DMS79 (cell line): ENCODE data around the gene OR56B4.
"Not testable (repeated sequence)": the region's sequence is repeated elsewhere in the genome, so short reads cannot be mapped to it uniquely, and the experiment has no call there.

Experiments
- DNase-seq: peaks from one replicate; lab custom pipeline; 2025; lab: John Stamatoyannopoulos, UW

Gene OR56B4, protein sequence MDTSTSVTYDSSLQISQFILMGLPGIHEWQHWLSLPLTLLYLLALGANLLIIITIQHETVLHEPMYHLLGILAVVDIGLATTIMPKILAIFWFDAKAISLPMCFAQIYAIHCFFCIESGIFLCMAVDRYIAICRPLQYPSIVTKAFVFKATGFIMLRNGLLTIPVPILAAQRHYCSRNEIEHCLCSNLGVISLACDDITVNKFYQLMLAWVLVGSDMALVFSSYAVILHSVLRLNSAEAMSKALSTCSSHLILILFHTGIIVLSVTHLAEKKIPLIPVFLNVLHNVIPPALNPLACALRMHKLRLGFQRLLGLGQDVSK

DNA sequence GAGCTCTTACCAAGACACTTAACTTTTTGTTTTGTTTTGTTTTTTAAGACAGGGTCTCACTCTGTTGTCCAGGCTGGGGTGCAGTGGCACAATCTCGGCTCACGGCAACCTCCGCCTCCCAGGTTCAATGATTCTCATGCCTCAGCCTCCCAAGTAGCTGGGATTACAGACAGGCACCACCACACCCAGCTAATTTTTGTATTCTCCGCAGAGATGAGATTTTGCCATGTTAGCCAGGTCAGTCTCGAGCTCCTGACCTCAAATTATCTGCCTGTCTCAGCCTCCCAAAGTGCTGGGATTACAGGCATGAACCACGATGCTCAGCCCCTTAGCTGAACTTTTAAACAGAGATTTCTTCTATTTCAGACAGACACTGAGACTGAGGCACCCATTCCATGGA is at the start of gene OR56B4:
OR56B4 (plus strand) TSS at position 301 of the 400 bp plus-strand sequence; CDS start at position 396, 95 bp downstream.
- DNase-seq = not testable (repeated sequence)

DNA sequence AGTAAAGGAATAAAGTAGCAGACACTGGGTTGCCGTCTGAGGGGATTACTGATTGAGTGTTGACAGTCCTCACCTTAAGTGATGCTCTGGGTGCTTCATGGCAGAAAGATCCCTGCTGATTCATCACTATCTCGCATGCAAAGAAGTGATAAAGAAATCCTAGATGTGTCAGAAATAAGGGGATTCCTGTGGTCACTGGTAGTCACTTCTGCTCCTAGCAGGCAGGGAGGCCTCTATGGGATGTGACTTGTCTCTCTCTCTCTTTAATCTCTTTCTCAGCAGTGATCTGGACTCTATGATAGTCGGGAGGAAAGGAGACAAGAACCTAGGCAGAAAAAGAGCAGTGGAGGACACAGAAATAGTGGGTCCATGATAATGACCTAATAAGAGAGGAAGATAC is 46.0 kb upstream of the OR56B4 start:
- DNase-seq = no peak

DNA sequence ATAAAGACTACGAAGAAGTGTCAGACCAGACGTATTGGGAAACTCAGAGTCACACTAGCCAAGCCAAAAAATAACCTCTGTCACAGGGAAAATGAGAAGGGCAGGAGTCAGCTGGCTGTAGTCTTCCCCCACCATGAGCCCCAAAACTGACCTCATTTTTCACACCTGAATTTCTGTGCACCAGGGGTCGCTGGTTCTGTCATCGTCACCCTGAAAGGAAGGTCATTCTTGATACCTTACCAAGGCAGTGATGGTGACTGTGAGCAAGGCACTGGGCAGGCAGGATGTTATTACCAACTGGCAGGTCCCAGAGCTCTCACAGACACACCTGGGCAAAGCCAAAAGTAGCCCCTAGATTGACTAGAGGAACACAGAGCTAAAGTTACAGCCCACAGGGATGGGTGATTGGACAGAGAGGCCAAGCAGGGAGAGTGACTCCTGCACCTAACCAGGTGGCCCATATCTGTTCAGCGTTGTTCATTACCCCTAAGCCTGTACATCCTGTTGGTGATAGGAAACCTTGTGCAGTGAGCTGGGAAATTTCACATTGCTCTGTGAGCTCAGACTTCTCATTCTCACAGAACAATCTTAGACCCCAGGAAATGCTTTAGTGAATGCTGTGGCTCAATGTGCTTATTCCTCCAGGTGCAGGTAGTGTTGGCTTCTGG is 44.7 kb upstream of the OR56B4 start:
- no peak for DNase-seq

DNA sequence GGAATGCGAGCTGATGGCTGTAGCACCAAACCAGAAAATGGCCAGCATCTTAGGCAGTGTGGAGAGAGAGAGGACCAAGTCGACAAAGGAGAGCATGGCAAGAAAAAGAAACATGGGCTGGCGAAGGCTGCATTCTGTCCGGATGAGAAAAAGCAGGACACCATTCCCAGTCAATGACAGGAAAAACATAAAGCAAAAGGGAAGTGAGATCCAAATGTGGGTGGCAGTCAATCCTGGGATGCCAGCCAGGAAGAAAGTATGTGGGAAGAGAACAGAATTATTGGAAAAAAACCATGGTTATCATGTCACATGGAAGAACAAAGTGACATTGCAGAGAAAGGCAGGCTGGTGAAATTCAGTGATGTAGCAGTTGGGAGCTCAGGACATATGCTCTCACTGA is 40.0 kb upstream of the OR56B4 start:
- DNase-seq = no peak

DNA sequence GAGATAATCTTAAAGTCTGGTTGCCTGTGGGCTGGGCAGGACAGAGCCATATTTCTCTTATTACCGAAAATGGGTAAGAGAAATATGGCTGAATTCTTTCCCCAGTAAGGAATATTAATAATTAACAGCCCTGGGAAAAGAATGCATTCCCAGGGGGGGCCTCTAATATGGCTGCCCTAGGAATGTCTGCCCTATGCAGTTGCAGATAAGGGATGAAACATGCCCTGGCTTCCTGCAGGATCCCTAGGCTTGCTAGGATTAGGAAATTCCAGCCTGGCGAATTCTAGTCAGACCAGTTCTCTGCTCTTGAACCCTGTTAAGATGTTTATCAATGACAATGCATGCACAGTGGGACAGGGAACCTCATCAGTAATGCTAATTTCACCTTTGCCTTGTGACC is 31.0 kb upstream of the OR56B4 start:
- not testable (repeated sequence) for DNase-seq

DNA sequence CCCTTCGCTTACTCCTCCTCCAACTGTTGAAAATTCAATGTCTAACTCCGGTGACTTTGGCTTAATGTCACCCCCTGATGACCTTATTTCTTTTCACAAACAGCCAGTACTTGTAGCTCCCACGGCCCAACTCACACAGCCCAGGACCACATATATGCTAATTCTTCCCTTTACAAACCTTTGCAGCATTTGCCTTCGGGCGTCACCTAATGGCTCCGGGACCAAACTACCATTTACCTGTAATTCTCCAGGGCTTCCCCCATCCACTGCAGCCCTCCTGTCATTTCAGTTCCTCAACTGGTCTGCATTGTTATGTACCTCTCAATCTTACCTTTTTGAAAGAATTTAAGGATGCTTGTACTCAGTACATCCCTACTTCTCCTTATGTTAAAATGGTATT is 29.8 kb upstream of the OR56B4 start:
- no peak for DNase-seq

DNA sequence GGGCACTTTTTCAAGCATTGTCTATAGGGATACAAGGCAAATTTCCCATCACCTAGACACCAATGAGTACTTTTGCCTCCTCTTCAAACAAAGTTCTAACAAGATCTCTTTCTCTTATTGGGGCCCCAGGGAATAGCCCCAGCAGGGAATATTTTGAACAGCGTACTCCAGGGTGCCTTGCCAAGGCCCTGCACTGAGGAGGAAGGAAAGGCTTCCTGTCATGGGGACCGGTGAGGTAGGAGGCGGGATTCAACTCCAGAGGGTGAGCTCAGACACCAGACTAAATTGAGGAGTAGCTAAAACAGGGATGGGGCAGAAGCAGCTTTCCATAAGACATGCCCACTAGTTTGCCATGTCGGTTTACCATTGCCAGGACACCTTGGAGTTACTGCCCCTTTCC is 28.0 kb upstream of the OR56B4 start:
- no peak for DNase-seq

DNA sequence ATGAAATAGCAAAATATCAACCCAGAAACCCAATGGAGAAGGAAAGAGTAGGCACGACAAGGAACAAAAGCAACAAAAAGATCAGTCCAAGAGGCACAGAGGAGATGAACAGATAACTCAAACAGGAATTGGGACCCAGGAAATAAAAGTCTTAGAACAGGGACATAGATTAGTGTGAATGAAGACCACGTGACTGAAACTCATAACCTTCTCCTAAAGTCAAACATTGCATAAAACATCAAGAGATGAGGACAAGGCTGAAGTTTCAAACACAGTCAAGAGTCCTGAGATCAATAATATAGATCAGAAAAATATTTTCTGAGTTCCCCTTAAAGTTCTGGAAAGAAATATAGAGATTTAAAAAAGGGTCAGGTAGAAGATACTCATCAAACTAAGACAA is 24.4 kb upstream of the OR56B4 start:
- DNase-seq = no peak

DNA sequence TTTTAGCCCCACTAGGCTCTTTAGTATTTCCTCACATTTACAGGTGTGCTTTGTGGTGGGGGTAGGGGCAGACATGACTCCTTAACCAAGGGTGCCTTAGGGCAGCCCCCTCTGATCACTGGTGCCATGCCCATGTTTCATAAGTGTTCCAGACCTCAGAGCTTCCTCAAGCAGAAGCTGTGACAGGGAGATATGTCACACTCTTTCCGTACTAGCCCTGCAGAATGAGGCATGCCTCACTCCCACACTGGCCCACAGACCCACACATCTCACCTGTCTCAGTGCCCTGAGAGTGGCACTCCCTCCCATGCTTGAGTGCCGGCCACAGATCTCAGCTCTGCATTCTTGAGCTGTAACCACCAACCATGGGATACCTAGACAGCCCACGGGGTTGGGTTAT is 22.9 kb upstream of the OR56B4 start:
- no peak for DNase-seq

DNA sequence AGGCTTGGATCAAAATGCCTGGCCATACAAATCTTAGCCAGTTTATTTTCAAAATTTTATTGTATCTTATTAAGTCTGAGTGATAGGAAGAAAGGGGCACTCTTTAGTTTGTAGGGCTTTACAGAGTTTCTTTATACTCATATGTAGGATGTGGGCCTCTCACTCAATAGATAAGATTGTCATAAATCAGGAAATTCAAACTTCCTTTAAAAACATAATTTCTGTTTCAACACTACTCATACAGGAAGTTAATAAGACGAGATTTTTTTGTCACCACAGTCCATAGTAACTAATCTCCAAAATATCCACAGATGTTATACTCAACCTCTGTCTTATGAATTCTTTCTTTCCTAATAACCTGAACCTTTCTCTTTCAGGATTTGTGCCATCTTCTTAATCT is 13.3 kb upstream of the OR56B4 start:
- DNase-seq = no peak

DNA sequence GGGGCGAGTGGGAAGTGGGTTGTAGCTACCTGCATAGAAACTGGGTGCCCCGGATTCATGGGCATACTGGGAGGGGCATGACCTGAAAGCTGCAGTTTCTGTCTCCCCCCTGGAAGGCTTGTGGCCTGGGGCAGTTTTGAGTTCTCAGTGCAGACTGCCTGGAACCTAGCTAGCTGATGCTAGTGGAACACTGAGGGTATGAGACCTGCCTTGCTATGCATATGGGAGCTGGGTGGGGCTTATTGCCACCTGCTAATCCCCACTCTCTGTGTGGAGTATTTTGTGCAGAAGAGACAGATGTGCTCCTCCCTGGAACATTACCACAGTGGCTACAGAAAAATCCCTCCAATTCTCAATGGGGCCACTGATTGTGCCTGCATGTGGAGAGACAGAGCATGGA is 11.7 kb upstream of the OR56B4 start:
- no peak for DNase-seq

DNA sequence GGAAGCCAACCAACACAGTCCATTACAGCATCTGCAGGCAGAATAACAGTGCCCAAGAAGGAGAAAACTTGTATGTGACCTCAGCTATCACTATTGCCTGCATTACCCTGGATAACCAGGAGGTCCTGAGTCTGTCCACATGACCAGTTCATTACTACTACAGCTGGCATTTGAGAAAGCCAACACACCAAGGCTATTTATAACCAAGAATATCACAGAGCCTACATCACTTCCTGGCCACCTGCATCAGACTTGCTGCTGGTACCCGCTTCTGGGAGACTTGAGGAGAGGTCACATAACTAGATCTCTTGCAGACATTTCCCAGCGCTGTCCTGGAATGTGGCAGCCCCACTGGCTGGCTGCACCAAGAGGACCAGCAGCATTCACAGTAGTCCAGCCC is 11.1 kb upstream of the OR56B4 start:
- DNase-seq = no peak

DNA sequence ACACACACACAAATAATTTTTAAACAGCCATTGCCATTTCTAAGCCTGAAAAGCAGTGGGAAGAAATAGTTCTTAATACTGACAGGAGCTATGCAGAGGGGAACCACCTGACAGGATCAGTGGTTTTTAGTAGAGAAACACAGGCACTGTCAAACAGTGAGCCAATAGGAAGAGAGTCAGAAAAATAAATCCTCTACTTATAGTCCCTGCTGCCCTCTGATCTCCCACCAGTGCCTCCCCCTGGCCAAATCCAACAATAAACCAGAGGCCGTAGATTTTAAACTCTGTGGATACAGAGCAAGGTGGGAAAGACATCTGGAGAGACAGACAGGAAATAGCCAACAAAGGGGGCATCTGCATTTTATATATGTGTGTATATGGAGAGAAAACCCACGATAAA is 7.9 kb upstream of the OR56B4 start:
- DNase-seq = no peak

DNA sequence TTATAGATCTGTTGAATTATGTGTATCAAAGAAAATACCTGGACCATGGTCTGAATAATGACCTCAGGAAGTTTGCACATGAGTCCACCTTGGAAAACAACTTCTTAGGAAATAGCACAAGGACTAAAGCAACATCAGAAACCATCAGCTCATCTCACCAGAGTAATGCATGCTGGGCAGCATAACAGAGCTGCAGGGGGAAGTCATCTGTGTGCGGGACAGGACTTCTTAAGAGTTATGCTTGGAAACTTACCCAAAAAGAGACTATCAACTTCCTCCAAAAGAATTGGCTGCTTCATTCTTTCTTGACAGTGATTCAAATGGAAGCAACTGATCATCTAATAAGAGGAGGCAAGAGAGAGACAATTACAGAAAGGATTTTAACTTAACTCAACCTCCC is 2.5 kb downstream of the OR56B4 start:
- DNase-seq = no peak

DNA sequence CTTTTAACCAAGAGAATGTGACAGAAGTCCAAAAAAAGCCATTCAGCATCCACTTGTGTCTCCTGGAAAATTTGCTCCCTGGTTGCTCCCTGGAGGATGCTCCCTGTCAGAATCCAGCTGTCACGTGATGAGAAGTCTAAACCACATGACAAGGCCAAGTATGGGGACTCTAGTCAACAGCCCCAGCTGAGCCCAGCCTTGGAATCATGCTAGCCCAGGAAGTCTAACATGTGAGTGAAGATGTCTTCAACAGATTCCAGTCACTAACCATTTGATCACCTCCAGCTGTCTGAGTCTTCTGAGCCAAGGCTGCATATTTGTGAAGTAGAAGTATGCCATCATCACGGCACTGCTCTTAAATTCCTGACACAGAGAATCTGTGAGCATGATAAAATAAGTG is 4.2 kb downstream of the OR56B4 start:
- DNase-seq = no peak

DNA sequence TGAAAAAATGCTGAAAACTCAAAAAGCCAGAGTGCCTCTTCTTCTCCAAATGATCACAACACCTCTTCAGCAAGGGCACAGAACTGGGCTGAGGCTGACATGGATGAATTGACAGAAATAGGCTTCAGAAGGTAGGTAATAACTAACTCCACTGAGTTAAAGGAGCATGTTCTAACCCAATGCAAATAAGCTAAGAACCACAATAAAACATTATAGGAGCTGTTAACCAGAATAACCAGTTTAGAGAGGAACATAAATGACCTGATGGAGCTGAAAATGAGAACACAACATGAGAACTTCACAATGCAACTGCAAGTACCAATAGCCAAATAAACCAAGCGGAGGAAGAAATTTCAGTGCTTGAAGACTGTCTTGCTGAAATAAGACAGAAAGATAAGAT is 9.2 kb downstream of the OR56B4 start:
- no peak for DNase-seq

DNA sequence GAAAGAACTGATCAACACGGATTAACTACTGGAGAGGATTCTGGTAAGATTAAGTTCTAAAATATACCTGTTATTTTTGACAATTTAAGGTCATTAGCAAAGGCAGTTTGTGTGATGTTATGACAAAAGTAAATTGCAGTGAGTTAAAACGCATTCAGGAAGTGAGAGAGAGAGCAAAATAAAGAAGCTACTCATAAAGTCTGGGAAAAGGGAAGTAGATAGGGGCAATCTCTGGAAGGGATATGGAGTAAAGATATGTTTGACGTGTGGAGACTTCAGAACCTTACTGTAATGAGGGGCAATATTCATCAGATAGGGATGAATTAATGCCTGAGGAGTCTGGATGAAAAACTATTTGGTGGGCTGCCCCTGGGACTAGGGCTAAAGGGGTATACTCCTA is 16.8 kb downstream of the OR56B4 start:
- DNase-seq = no peak

DNA sequence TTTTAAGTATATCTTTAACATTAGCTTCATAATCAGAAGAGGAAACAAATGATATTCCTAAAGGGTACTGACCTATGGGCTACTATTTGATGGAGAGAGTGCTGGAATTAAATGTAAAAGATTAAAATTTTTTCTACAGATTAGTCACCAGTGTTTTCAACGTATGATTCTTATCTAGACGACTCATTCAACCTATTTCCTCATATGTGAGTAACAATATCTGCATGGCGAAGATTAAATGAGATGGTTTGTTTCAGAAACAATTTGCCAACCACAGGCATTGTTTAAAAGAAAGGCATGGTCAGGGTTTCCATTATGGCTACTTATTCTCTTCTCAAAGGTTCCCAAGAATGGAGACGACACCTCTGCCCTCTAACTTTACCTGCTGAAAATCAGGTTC is 20.4 kb downstream of the OR56B4 start:
- no peak for DNase-seq

DNA sequence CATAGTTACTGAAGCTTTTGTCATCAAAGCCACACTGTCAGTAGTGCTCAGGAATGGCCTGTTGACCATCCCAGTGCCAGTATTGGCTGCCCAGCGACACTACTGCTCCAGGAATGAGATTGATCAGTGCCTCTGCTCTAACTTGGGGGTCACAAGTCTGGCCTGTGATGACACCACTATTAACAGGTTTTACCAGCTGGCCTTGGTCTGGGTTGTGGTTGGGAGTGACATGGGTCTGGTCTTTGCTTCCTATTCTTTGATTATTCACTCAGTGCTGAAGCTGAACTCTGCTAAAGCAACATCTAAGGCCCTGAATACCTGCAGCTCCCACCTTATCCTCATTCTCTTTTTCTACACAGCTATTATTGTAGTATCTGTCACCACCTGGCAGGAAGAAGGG is 21.5 kb downstream of the OR56B4 start:
- DNase-seq = no peak

DNA sequence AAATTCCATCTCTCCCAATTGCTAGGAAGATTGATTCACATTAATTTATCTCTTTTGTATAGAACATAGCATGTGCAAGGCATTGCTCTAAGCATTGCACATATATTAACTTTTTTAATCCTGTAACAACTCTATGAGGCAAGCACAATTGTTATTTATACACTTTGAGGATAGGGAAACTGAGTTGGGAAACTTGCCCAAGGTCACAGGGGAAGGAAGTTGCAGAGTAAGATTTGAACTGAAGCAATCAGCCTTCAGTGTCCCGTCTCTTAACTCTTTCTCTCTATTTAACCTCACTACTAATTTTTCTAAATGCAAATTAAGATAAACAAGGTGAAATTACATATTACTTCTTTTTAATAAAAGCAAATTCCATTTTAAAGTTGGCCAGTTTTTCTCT is 22.2 kb downstream of the OR56B4 start:
- no peak for DNase-seq

DNA sequence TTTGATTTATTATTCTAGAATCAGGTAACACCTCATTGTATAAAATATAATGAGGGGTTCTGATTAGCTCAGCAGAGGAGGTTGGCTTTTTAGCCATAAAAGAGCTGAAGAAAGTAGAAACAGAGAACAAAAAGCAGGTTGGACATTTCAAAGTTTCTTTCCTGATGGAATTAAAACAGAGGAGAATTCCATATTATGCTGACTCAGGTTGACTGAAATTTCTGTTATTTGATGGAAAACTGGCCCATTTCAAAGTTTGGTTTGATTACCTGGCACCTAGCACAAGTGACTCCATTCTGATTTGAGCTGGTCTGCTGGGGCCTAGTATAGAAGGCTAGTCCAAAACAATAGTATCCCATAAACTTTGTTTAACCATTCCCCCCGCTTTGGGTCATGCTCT is 24.9 kb downstream of the OR56B4 start:
- DNase-seq = no peak

DNA sequence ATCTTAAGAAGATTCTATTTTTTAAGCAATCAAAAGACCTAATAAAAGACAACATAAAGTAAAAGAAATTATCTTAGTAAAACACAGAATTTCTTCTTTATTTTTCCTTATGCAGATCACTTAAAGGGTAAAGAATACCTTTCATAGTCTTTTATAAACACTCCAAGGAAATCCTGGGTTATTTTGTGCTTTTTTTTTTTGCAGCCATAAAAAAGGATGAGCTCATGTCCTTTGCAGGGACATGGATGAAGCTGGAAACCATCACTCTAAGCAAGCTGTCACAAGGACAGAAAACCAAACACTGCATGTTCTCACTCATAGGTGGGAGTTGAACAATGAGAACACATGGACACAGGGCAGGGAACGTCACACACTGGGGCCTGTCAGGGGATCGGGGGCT is 28.5 kb downstream of the OR56B4 start:
- DNase-seq = not testable (repeated sequence)

DNA sequence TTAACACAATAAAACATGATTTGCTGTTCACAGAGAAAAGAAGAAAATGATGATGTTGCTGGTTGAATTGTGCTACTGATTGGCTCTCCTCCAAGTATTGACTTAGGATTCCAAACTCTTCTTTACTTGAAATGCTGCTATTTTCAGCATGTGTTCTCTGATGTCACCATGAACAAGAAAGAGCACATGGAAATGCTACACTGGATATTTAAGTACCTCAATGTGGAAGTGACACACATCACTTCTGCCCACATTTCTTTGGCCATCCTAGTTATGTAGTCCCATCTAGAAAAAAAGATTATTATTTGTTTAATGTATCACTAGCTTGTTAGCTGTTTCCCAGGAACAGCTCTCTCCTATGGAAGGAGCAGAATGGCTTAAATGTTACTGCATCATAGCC is 35.5 kb downstream of the OR56B4 start:
- no peak for DNase-seq

DNA sequence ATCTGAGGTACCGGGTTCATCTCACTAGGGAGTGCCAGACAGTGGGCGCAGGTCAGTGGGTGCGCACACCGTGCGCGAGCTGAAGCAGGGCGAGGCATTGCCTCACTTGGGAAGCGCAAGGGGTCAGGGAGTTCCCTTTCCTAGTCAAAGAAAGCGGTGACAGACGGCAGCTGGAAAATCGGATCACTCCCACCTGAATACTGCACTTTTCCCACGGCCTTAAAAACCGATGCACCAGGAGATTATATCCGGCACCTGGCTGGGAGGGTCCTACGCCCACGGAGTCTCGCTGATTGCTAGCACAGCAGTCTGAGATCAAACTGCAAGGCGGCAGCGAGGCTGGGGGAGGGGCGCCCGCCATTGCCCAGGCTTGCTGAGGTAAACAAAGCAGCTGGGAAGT is 36.3 kb downstream of the OR56B4 start:
- DNase-seq = not testable (repeated sequence)
